Measurements from ENCODE around the gene B3GNT7. TPM values are rescaled to one million over a fixed set of nuclear protein-coding genes. Genes with fewer than 3 reads are reported as not detected.

B3GNT7 gene
- total RNA-seq, 1 experiment from 2014 or later, result 3.6 TPM

DNA sequence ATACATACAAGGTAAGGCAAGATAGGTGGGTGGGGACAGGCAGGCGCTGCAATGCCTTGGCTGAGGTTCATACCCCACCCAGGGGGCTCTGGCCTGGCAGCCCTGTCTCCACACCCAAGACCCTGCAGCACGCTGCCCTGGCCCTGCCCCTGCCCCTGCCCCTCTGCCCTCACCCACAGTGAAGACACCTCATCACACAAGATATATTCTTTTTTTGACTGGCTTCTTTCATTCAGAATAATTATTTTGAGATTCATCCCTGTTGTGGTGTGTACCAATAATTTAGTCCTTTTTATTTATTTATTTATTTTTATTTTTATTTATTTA, 11.4 kb upstream of the B3GNT7 start:
- DNase-seq (ENCODE audit: low spot score), result no peak

DNA sequence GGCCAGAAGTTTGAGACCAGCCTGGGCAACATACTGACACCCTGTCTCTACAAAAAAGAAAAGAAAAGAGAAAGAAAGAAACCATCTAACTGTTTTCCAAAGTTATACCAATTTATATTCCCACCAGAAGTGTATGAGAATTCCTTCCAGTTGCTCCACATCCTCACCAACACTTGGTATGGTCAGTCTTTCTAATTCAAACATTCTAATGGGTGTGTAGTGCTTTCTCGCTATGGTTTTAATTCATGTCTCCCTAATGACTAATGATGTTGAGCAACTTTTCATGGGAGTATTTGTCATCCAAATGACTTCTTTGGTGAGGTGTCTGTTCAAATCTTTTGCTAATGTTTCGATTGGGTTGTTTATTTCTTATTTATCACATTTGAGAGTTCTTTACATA, 10.5 kb upstream of the B3GNT7 start:
- no peak for DNase-seq (ENCODE audit: low spot score)

DNA sequence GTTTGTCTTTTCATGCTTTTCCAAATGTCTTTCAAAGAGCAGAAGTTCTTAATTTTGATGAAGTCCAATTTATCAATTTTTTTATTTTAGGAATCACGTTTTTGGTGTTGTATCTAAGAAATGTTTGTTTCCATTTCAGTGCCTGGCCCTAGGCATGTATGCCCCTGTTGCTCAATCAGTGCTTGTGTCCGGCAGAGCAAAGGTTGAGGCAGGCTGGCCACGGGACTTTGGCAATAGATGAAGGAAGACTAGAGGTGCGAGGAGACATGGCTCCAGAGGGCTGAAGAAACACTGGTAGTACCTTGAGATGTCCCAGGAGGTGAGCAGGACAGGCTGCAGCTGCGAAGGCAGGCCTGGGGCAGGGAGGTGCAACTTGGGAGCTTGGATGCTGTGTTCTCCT, 10.1 kb upstream of the B3GNT7 start:
- DNase-seq (ENCODE audit: low spot score), result no peak

DNA sequence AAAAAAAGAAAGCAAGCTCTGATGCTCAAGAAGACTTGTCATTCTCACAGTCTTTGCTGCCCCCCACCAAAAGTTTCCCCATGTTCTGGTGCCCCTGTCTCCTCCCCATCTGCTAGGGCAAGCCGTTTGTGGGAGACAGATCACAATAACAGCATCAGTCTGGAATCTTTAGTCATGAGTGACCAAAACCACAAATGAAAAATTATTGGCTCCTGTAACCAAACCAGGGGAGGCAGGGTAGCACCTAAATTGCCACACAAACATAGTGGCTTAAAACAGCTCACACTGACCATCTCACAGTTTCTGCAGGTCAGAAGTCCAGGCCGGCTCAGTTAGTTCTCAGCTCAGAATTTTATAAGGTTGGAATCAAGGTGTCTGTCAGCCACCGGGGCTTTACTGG, 9.1 kb upstream of the B3GNT7 start:
- no peak for DNase-seq (ENCODE audit: low spot score)

DNA sequence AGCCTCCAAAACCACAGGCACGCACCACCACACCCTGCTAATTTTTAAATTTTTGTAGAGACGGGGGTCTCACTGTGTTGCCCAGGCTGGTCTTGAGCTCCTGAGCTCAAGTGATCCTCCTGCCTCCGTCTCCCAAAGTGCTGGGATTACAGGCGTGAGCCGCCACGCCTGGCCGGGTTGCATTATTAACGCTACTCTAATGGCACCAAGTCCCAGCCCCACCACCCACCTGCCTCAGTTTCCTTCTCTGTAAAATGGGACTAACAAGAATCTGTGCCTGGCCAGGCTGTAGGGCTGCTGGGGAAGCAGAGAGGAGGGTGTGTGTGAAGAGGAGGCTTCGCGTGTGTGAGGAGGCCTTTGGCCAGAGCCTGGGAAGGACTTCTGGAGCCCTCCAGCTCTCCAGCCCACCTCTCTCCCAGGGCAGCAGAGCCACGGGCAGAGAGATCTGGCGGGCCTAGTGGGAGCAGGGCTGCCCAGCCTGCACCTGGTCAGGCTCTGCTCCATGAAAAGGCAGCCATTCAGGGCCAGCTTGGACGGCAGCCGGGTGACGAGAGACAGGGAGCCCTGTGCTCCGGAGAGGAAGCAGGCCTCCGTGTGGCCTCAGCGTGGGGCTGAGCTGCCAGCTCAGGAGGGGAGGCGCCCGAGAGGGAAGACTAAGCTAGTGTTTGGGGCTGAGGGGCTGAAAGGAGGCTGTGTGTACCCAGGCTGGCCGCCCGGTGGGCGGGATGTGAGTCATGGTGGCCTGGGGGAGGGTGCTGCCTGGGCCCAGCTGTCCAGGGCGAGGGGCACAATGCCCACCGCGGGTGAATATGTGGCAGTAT, 7.4 kb upstream of the B3GNT7 start:
- peak; percentile 47 for DNase-seq (ENCODE audit: low spot score)

DNA sequence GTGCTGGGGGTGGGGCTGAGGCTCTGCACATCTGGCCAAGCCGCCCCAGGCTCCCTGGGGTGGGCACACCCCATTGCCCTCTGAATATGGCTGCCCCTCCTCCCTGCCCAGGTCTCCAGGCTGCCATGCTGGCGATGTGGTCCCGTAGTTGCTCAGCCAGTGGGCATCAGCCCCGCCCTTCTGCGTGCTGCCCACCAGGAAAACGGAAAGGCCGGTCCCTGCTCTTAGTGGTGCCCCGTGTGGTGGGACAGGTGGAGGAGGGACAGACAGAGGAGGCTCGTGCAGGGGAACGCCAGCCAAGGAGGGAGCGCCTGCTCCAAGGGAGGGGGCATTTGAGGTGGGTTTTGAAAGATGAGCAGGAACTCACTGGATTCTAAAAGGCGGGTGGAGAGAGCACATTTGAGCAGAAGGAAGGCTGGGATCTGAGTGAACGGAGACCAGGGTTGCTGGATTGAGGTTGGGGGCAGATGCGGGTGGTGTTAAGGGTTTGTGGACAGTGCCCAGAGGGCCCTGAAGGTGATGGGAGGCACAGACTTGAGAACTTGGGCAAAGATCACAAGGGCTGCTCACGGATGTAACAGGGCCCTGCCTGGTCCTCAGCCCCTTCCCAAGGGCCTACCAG, 6.7 kb upstream of the B3GNT7 start:
- DNase-seq (ENCODE audit: low spot score), result no peak

DNA sequence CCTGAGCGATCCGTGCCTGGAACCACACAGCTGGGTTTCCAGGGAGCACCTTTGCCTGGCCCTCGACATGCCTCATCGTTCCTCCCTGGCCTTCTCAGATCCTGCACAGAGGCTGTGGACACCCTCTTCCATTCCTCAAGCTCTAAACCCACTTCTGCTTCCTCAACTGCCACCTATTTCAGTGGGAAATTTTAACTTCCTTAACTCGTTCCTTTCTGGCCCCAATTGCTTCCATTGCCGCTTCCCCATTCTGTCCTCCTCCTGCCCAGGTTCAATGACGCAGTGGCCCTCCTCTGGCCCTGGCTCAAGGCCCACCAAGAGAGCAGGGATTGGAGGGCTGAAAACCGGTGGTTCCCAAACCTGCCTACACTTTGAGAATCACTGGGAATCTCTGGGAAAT, 4.8 kb upstream of the B3GNT7 start:
- DNase-seq (ENCODE audit: low spot score), result no peak

DNA sequence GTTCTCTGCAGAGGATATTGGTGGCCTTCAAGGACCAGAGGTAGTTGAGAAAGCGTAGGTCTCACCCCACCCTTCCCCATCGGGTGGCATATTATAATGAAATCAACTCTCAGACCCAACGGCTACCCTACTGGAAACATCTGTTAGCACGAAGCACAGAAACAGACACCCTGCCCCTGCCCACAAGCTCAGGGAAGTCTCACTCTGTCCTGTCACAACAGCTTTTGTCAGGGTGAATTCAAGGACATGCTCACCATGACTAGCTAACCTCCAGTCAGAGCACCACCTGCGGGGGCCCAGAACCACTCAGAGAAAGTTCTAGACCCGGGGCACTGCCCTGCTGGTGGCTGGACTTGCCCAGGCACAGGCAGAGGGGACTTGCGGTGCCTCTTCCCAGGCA, 3.5 kb upstream of the B3GNT7 start:
- DNase-seq (ENCODE audit: low spot score), result no peak

DNA sequence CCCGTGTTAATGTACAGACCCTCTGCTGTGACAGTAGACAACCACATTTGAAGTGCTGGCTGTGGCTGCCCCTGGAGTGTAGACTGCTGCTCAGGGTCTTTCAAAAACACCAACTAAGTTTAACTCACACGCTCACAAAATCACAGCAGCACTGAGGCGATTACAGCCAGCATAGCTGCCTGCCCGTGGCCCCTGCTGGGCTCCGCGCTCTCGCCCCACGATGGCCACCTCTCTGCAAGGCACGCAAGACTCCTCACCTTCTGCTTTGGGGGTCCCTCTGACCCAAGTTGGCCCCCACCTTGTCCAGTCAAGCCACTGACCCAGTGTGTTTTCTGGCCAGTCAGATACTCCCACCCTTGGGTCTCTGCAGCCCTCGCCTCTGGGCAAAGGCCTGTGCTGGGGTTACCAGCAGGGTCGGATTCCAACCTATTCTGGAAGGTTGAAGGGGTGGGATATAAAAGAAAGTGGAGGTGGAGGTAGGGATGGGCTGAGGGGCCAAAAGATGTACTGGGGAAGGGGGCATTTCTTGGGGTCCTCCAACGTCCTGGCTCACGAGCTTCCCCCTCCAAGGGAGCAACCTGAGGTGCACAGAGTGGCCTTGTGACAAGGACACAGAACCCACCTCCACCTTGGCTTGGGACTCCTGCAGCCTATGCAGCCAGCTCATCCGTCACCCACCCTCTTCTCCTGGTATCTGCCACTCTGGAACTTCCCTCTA, 2.9 kb upstream of the B3GNT7 start:
- DNase-seq (ENCODE audit: low spot score), result no peak

DNA sequence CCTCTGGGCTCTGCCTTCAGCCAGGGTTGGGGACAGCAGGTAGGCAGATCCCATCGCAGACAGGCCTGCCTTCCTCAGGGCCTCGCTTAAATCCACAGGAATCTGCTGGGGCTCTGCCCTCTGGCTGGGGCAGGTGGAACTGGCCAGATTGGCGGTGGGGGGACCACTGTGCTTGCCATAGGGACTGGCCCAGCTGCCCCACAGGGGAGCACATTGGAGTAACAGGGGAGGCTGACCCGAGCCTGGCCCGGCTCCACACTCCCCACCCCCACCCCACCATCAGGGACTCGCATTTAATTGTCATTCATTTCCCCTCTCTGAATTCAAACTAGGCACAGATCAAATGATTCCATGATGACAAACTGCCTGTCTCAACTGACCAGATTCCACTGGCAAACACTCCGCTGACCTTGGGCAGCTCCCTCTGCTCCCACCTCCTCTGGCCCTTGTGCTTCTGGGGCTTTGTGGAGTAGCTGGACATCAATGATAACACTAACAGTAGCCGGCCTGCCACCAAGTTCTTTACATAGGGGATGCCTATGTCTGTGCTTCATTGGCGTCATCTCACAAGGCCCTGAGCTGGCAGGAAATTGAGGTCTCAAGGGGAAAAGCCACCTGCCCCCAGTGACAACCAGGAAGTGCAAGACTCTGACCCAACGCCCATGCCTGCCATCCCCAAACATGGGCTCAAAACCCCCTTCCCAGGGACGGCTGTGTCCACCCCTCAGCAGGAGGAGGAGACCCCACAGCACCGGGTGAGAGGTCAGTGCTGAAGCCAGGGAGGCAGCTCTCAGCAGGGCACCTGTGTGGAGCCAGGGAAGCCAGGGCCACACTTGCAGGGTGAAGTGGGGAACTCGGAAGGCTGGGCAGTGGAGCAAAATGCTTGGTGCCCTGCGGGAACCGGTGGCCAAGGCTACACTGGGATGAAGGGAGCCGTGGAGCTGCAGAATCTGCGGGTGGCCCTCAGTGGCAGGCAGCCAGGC, 2.1 kb upstream of the B3GNT7 start:
- DNase-seq (ENCODE audit: low spot score), result peak; percentile 28

DNA sequence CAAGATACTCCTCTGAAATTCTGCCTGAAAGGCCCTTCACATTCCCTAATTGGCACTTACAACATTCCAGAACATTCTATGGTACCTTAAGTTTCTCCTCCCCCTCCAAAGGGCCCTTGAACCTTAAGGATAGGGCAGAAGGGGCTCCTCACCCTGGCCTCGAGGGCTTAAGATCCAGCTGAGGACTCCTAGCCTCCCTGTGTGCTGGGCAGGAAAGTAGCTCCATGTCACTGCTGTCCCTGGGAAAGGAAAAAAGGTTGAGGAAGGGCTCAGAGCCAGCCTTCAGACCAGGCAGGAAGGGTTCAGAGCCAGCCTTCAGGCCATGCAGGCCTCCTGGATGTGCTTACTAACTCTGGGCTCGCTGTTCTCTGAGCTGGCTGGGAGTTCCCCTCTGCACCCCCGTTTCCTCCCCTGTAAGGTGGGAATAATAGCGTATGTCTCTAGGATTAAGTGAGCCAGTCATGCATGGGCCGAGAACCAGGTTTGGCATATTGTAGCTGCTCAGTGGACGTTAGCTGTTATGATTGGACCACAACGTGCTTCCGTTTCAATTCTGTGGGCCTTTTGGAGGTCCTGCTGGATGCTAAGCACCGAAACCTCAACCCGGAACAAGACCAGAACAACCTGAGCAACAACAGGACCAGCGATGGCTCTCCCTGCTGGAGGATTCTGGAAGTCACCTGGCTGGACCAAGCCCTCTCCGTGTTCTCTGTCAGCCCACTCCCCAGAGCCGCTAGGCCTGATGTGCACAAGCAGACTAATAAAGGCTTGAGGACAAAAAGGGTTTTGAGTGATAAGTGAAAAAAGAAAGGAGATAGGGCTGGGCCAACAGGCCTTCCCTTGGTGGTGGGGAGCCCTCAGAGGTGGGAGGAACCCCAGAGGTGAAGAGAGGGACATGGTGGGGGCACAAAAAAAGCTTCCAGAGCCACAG, 1.0 kb upstream of the B3GNT7 start:
- DNase-seq (ENCODE audit: low spot score), result peak; percentile 38

DNA sequence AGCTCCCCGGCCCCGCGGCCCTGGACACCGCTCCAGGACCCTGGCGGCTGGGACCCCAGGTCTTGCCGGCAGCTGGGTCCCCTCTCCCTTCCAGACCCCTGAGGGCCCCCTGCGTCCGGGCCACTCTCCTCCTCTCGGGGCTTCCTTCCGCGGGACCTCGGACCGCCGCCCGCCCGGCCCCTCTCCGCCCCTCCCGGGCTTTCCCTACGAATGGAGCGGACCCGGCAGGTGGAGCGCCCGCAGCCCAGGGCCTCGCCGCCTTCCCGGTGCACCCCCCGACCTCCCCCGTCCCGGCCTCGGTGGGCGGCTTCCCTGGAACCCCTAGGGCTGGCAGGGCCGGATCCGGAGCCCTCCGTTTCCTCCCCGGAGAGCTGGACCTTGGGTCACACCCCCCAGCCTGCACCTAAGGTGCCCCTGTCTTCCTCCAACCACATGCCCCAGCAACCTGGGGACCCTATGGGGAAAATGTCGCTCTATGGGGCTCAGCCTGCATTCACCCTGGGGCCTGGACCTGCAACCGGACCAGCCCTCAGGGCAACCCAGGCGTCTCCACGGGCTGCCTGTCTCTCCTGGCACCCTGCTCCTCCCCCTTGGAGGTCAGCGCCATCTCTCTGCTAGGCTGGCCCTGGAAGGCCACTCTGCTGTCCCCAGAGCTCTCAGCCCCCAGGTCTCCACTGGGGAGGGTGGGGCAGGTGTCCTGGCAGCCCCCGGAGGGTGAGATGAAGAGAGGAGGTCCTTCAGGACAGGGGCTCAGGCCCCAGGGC, 730 bp downstream of the B3GNT7 start:
- DNase-seq (ENCODE audit: low spot score), result no peak

DNA sequence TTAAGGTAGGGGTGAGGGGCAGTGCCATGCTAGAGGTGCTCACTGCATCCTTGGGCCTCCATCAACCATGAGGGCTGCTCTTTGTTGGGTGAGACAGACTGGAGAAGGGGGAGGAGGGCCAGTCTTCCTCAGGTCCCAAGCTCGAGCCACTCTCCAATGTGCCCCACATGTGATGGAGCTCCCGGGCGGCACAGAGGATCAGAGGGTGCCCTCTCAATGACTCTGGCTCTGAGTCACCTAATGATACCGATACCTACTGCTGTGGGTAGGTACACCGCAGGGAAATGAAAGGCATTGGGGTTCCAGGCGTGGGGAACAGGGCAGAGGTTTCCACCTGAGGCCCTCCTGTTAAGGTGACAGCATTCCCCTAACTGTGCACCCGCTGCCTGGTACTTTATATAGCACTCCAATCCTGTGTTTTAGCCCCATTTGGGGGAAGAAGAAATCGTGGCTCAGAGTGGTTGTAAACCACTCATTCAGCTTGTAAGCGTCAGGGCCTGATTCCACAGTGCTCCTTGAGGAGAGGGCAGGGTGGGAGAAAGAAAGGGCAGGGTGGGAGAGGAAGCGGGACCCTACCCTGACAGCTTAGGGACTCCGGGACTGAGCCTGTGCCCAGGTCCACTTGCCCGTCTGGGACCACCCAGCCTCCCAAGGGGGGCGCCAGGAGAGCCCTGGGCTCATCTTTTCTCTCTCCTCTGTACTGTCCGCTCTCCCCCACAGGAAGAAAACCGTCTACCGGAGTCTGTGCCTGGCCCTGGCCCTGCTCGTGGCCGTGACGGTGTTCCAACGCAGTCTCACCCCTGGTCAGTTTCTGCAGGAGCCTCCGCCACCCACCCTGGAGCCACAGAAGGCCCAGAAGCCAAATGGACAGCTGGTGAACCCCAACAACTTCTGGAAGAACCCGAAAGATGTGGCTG, 1.8 kb downstream of the B3GNT7 start:
- DNase-seq (ENCODE audit: low spot score), result peak; percentile 37

DNA sequence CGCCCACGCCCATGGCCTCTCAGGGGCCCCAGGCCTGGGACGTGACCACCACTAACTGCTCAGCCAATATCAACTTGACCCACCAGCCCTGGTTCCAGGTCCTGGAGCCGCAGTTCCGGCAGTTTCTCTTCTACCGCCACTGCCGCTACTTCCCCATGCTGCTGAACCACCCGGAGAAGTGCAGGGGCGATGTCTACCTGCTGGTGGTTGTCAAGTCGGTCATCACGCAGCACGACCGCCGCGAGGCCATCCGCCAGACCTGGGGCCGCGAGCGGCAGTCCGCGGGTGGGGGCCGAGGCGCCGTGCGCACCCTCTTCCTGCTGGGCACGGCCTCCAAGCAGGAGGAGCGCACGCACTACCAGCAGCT, 2.4 kb downstream of the B3GNT7 start:
- DNase-seq (ENCODE audit: low spot score), result no peak

DNA sequence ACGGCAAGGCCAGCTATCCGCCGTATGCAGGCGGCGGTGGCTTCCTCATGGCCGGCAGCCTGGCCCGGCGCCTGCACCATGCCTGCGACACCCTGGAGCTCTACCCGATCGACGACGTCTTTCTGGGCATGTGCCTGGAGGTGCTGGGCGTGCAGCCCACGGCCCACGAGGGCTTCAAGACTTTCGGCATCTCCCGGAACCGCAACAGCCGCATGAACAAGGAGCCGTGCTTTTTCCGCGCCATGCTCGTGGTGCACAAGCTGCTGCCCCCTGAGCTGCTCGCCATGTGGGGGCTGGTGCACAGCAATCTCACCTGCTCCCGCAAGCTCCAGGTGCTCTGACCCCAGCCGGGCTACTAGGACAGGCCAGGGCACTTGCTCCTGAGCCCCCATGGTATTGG, 3.1 kb downstream of the B3GNT7 start:
- no peak for DNase-seq (ENCODE audit: low spot score)

DNA sequence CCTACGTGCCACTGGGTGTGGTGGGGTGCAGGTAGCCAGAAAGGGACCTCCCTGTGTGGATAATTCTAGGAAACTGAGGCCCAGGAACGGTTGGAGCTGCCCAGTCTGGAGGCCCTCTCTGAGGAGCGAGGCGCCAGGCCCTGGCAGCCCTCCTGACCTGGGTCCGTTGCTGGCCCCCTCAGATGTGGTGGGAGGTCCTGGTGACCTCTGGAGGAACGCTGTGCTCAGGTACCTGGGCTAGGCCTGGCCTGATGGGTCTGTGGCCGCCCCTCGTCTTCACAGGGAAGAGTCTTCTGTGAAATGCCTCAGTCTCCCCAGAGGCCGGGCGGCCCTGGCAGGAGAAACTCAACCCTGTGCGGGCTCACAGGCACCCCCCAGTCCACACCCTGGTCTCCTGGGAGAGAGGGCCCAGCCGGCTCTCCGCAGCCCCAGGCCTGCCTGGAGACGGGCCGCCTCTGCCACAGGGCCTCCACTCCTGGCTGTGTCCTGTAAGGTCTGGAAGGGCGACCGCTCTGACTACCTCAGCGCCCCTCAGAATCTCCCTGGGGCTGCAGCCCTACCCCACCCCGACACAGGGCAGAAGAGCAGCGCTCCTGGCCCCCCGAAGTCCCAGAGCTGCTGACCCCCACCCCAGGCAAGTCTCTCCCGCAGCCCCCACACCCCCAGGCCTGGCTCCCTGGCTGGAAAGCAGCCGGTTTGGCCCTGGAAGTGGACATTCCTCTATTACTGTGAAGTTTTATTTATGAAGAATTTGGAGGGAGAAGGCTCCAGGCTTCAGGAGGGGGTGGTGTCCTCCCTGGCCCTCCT, 3.7 kb downstream of the B3GNT7 start:
- no peak for DNase-seq (ENCODE audit: low spot score)

DNA sequence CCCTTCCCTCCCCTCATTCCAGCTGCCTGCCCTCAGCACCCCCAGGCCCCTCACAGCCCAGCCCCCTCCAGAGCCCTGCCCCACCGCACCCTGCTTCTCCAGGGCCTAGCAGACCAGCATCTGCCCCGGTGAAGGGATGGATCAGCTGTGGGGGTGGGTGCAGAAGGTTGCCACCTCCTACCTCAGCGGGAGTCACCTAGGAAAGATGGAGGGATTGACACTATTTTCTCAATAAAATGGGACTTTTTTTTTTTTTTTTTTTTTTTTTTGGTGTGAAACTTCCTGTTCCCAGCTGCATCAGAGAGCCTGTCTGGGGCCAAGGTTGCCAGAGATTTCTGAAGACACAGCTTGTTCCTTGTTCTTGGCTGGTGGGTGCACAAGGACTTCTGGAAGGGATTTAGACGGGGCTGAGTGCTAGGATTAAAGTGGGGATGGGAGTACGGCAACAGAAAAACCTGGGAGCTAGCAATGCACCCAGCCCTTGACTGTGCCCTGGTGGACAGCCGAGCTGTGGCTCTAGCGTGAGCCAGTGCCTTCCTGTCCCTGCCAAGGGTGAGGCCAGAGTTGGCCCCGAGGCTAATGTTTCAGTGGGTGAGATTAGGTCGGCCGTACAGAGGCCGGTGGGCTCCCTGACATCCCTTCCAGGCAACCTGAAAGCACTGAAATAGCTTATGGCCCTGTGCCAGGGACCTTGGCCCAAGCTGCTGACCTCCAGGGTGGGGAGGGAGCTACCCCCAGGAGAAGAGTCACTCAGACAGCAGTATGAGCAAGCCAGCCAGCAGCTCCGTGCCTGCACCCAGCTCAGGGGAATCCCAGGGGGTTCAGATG, 4.6 kb downstream of the B3GNT7 start:
- peak; percentile 38 for DNase-seq (ENCODE audit: low spot score)
